Caco-2 (cell line): ENCODE results near the gene TFR2. TPM values are rescaled to one million over a fixed set of nuclear protein-coding genes. Genes with fewer than 3 reads are reported as not detected.

Source experiments
- Bru-seq: library from RNA; stranded (reverse); fragments of 400-500 nt; gene quantifications from one replicate; lab custom pipeline; 2021; lab: Mats Ljungman, UMichigan
- BruChase-seq, 2 experiments: library from RNA; stranded (reverse); fragments of 400-500 nt; gene quantifications; one replicate each; lab custom pipeline; 2021; lab: Mats Ljungman, UMichigan
- BruUV-seq: library from RNA; stranded (reverse); fragments of 400-500 nt; replicated peaks from 2 replicates; lab custom pipeline; 2021; lab: Mats Ljungman, UMichigan
- CTCF ChIA-PET: fragments of 300-600 bp; sonication (Branson Sonifier 250); formaldehyde crosslinking; loops from one replicate; lab custom pipeline; 2022; ENCODE audit warnings: antibody characterized with exemption; lab: Charles Lee
- POLR2A ChIA-PET: fragments of 300-600 bp; sonication (Branson Sonifier 250); formaldehyde crosslinking; loops from one replicate; lab custom pipeline; 2022; ENCODE audit warnings: antibody characterized with exemption; lab: Charles Lee
- DNase-seq, 2 experiments: peaks; one replicate each; pipeline versions ENCODE4 v3.0.0 to v3.0.0-alpha.2; 2020 to 2022
- H3K27me3 ChIP-seq: replicated peaks from 2 replicates; pipeline ENCODE4 v1.6.0; 2011; ENCODE audit warnings: low read length; ENCODE audit not compliant: control insufficient read depth, insufficient read depth
- H3K36me3 ChIP-seq: 2 replicates; pipeline ENCODE4 v1.5.1; 2011; ENCODE audit warnings: low read length; ENCODE audit not compliant: control insufficient read depth, insufficient read depth
- H3K4me1 ChIP-seq: fragments of 250-450 bp; sonication (Bioruptor Pico); 2 replicates; pipeline ENCODE4 v1.5.1; 2020; ENCODE audit warnings: mild to moderate bottlenecking
- H3K4me3 ChIP-seq: 2 replicates; pipeline ENCODE4 v1.5.1; 2011; ENCODE audit warnings: low read depth, mild to moderate bottlenecking, control low read depth, low read length
- H3K9me3 ChIP-seq: fragments of 250-450 bp; sonication (Bioruptor Pico); 2 replicates; pipeline ENCODE4 v1.5.1; 2020; ENCODE audit warnings: mild to moderate bottlenecking, moderate library complexity
- H3K27ac Mint-ChIP-seq: one replicate; pipeline ENCODE4 v1.8.0; 2022; ENCODE audit warnings: mixed read lengths; ENCODE audit not compliant: unreplicated experiment
- H3K27me3 Mint-ChIP-seq: one replicate; pipeline ENCODE4 v1.8.0; 2022; ENCODE audit warnings: mixed read lengths; ENCODE audit not compliant: insufficient read depth, unreplicated experiment
- H3K36me3 Mint-ChIP-seq: one replicate; pipeline ENCODE4 v1.8.0; 2022; ENCODE audit warnings: mild to moderate bottlenecking, mixed read lengths; ENCODE audit not compliant: insufficient read depth, unreplicated experiment
- H3K4me1 Mint-ChIP-seq: one replicate; pipeline ENCODE4 v1.8.0; 2022; ENCODE audit warnings: low read depth, mixed read lengths; ENCODE audit not compliant: unreplicated experiment
- H3K4me3 Mint-ChIP-seq: one replicate; pipeline ENCODE4 v1.8.0; 2022; ENCODE audit warnings: mild to moderate bottlenecking, moderate library complexity, mixed read lengths; ENCODE audit not compliant: unreplicated experiment
- H3K9me3 Mint-ChIP-seq: one replicate; pipeline ENCODE4 v1.8.0; 2022; ENCODE audit warnings: mixed read lengths; ENCODE audit not compliant: unreplicated experiment
- CTCF ChIP-seq, 2 experiments: fragments of 200-600 bp in 1 of 2; IDR thresholded peaks; 1 replicate in 1 of 2; 2 replicates in 1 of 2; pipeline versions ENCODE4 v1.5.1 to v1.8.0; 2011 to 2022; ENCODE audit warnings: antibody characterized with exemption in 1 of 2, control low read depth in 1 of 2, inconsistent platforms in 1 of 2, low read depth in 1 of 2, low read length in 1 of 2, mild to moderate bottlenecking in 1 of 2, moderate library complexity in 1 of 2; ENCODE audit not compliant: insufficient read depth in 1 of 2, severe bottlenecking in 1 of 2, unreplicated experiment in 1 of 2
- intact Hi-C: fragments of 100-400 bp; cut with micrococcal nuclease; formaldehyde crosslinking; loops from one replicate; pipeline ENCODE4 v1.10.0; 2022; ENCODE audit not compliant: unreplicated experiment
- long read RNA-seq: library from polyadenylated mRNA; stranded (forward); transcript quantifications from one replicate; pipeline ENCODE4 v2.0.0, GENCODE V29; 2022
- total RNA-seq: library from RNA; stranded (reverse); gene quantifications from 2 replicates; pipeline ENCODE4 v1.2.3, GENCODE V29; 2022

Gene TFR2
- total RNA-seq (8.1 and 9.7 TPM in 2 replicates), Bru-seq, nascent RNA (percentile 37 among the genes with signal in this experiment), BruChase-seq, experiment 1, labeled RNA remaining after a 2-hour chase (percentile 40 among the genes with signal in this experiment), BruChase-seq, experiment 2, labeled RNA remaining after a 6-hour chase (percentile 42 among the genes with signal in this experiment)
- long read RNA-seq, partial matches to known transcripts = 3 of 21 reads
- long read RNA-seq, other reads (novel, unspliced or antisense) = 15 of 21 reads

- BruUV-seq = no TSS peak
- no peak within 1 kb of the TSS for H3K4me3 ChIP-seq
- no peaks in the 10 kb centered on the region for H3K4me1 ChIP-seq
- no peak for TF ChIP-seq CTCF (IDR thresholded peaks at IDR 0.05; ENCODE audit: insufficient read depth in 1 of 2, low read depth in 1 of 2, low read length in 1 of 2, severe bottlenecking in 1 of 2, unreplicated experiment in 1 of 2)
- no peaks in the 10 kb centered on the region for H3K9me3 Mint-ChIP-seq
- no peak within 1 kb of the TSS for H3K4me3 Mint-ChIP-seq
- ChIA-PET POLR2A (no interaction called here), CTCF (no interaction called here)
- DNase-seq = no peak
- H3K27ac Mint-ChIP-seq = no peak within 1 kb of the TSS
- no peaks in the 10 kb centered on the region for H3K36me3 ChIP-seq
- H3K27me3 ChIP-seq = no peaks in the 10 kb centered on the region
- H3K4me1 Mint-ChIP-seq = no peaks in the 10 kb centered on the region
- no peaks in the 10 kb centered on the region for H3K27me3 Mint-ChIP-seq
- no peaks in the 10 kb centered on the region for H3K9me3 ChIP-seq
- intact Hi-C loops = no loop called here
- no peaks in the 10 kb centered on the region for H3K36me3 Mint-ChIP-seq
These were observed at the start of gene TFR2 for GRCh38 chr7:100641463-100641859. TSS of gene TFR2 (minus strand) at chr7:100641552. CDS start at chr7:100641509, 43 bp downstream.

GRCh38 chr7:100689230-100690135 lies 48.1 kb upstream of the TFR2 start:
- no peak for TF ChIP-seq CTCF (IDR thresholded peaks at IDR 0.05; ENCODE audit: insufficient read depth in 1 of 2, low read depth in 1 of 2, low read length in 1 of 2, severe bottlenecking in 1 of 2, unreplicated experiment in 1 of 2)
- Mint-ChIP-seq H3K4me1 (peaks cover 18% of the 10 kb centered on the region), H3K4me3 (no peak overlapping the region), H3K9me3 (no peaks in the 10 kb centered on the region), H3K27me3 (no peaks in the 10 kb centered on the region), H3K27ac (no peak overlapping the region), H3K36me3 (peaks cover 65% of the 10 kb centered on the region)
- H3K4me3 ChIP-seq = no peak overlapping the region
- no TSS peak for BruUV-seq
- H3K36me3 ChIP-seq = peaks cover 5% of the 10 kb centered on the region
- ChIA-PET POLR2A (no interaction called here), CTCF (interaction anchor here (1.0 to 2.0 kb wide), 4 partner anchors 17 to 103 kb away, joined by 3 to 10 read pairs (median 6); partner anchors contain the start of genes FBXO24 and POP7)
- no peak for DNase-seq
- no peaks in the 10 kb centered on the region for H3K27me3 ChIP-seq
- intact Hi-C loops = loop anchor here (2.0 to 5.0 kb wide), 2 partner anchors 57 to 85 kb away; no protein-coding TSS in a partner anchor
- H3K4me1 ChIP-seq = peaks cover 12% of the 10 kb centered on the region
- no peaks in the 10 kb centered on the region for H3K9me3 ChIP-seq

GRCh38 chr7:100688326-100688860 lies 47.0 kb upstream of the TFR2 start:
- no peak for TF ChIP-seq CTCF (IDR thresholded peaks at IDR 0.05; ENCODE audit: insufficient read depth in 1 of 2, low read depth in 1 of 2, low read length in 1 of 2, severe bottlenecking in 1 of 2, unreplicated experiment in 1 of 2)
- no peak overlapping the region for H3K4me3 ChIP-seq
- H3K27me3 Mint-ChIP-seq = no peaks in the 10 kb centered on the region
- no peak for DNase-seq
- peaks cover 65% of the 10 kb centered on the region for H3K36me3 Mint-ChIP-seq
- peaks cover 5% of the 10 kb centered on the region for H3K36me3 ChIP-seq
- intact Hi-C loops = no loop called here
- H3K9me3 ChIP-seq = no peaks in the 10 kb centered on the region
- H3K4me3 Mint-ChIP-seq = no peak overlapping the region
- BruUV-seq = no TSS peak
- CTCF ChIA-PET = no interaction called here
- POLR2A ChIA-PET = no interaction called here
- H3K9me3 Mint-ChIP-seq = no peaks in the 10 kb centered on the region
- peaks cover 12% of the 10 kb centered on the region for H3K4me1 ChIP-seq
- H3K27me3 ChIP-seq = no peaks in the 10 kb centered on the region
- H3K4me1 Mint-ChIP-seq = peaks cover 18% of the 10 kb centered on the region
- H3K27ac Mint-ChIP-seq = no peak overlapping the region
